RPMI8226 (cell line): ENCODE measurements around the gene ADCY9.
"Not testable (repeated sequence)": the region's sequence is repeated elsewhere in the genome, so short reads cannot be mapped to it uniquely, and the experiment has no call there.

Source experiments
- DNase-seq: peaks from one replicate; pipeline ENCODE4 v3.0.0-alpha.2; 2015

Gene ADCY9

GRCh38 chr16:4092547-4093265 is 23.5 kb downstream of the ADCY9 start:
- no peak for DNase-seq

GRCh38 chr16:4091240-4092012 is 24.8 kb downstream of the ADCY9 start:
- no peak for DNase-seq

GRCh38 chr16:4090351-4090851 is 25.8 kb downstream of the ADCY9 start:
- DNase-seq = no peak

- DNase-seq = no peak
Measured at GRCh38 chr16:4089811-4090301, 26.4 kb downstream of the ADCY9 start.

- DNase-seq = no peak
Measured at GRCh38 chr16:4089251-4089810, 26.9 kb downstream of the ADCY9 start.

GRCh38 chr16:4087990-4088577 is 28.2 kb downstream of the ADCY9 start:
- DNase-seq = no peak

GRCh38 chr16:4087099-4087885 is 28.9 kb downstream of the ADCY9 start:
- DNase-seq = no peak

GRCh38 chr16:4086153-4086552 is 30.1 kb downstream of the ADCY9 start:
- DNase-seq = no peak

- DNase-seq = no peak
Measured at GRCh38 chr16:4085405-4085970, 30.8 kb downstream of the ADCY9 start.

- no peak for DNase-seq
Measured at GRCh38 chr16:4083347-4083870, 32.8 kb downstream of the ADCY9 start.

- no peak for DNase-seq
Measured at GRCh38 chr16:4082474-4083044, 33.7 kb downstream of the ADCY9 start.

GRCh38 chr16:4081521-4082021 is 34.7 kb downstream of the ADCY9 start:
- no peak for DNase-seq

GRCh38 chr16:4081047-4081446 is 35.2 kb downstream of the ADCY9 start:
- no peak for DNase-seq

GRCh38 chr16:4077174-4077649 is 39.0 kb downstream of the ADCY9 start:
- DNase-seq = no peak

- DNase-seq = no peak
Measured at GRCh38 chr16:4075534-4075933, 40.7 kb downstream of the ADCY9 start.

GRCh38 chr16:4073150-4073549 is 43.1 kb downstream of the ADCY9 start:
- DNase-seq = not testable (repeated sequence)

GRCh38 chr16:4071686-4072561 is 44.3 kb downstream of the ADCY9 start:
- no peak for DNase-seq

GRCh38 chr16:4070936-4071335 is 45.3 kb downstream of the ADCY9 start:
- DNase-seq = no peak

GRCh38 chr16:4067262-4068001 is 48.8 kb downstream of the ADCY9 start:
- DNase-seq = no peak
